Upper lobe of left lung (tissue), 4 donors: Measurements from ENCODE around the gene RHOG.

Experiments
- EP300 ChIP-seq, 4 donors: sonication (generic); formaldehyde crosslinking; IDR thresholded peaks; one replicate each; pipeline ENCODE4 v1.5.1; 2017; ENCODE audit warnings: antibody characterized with exemption in 4 of 4, control low read depth in 2 of 4
- POLR2A ChIP-seq, 4 donors: fragments of 450-650 bp; IDR thresholded peaks; one replicate each; pipeline ENCODE4 v1.5.1; 2016 to 2017; ENCODE audit warnings: antibody characterized with exemption in 4 of 4, mild to moderate bottlenecking in 2 of 4
- POLR2AphosphoS5 ChIP-seq, 2 donors: sonication (generic); formaldehyde crosslinking; IDR thresholded peaks; one replicate each; pipeline ENCODE4 v1.5.1; 2017; ENCODE audit warnings: antibody characterized with exemption in 2 of 2
- TF ChIP-seq, protein P1 (sequence below), 6 experiments: fragments of 450-650 bp in 4 of 6; fragments of 200-600 bp in 2 of 6; sonication (generic) in 2 of 6; IDR thresholded peaks; one replicate each; pipeline ENCODE4 v1.5.1; 2016 to 2019; ENCODE audit warnings: antibody characterized with exemption in 6 of 6

DNA sequence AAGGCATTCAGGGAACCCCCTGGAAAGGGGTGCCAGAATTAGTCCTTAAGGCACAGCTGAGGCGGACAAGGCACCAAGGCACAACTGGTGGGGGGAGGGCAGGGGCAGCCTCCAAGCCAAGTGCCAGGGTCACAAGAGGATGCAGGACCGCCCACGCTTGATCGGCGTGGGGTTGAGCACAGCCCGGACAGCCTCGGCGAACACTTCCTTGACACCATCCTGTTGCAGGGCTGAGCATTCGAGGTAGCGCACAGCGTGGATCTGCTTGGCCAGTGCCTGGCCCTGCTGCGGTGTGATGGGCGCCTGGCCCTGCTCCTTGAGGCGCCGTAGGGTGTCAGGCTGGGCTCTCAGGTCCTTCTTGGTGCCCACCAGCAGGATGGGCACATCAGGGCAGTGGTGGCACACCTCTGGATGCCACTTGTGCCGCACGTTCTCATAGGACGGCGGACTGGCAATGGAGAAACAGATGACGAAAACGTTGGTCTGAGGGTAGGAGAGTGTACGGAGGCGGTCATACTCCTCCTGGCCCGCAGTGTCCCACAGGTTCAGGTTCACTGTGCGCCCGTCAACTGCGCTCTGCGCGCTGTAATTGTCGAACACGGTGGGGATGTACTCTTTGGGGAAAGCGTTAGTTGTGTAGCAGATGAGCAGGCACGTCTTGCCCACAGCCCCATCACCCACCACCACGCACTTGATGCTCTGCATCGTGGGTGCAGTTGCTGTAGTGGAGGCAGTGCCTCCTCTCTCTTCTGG is 13.1 kb downstream of the RHOG start:
- TF ChIP-seq, protein P1, sequence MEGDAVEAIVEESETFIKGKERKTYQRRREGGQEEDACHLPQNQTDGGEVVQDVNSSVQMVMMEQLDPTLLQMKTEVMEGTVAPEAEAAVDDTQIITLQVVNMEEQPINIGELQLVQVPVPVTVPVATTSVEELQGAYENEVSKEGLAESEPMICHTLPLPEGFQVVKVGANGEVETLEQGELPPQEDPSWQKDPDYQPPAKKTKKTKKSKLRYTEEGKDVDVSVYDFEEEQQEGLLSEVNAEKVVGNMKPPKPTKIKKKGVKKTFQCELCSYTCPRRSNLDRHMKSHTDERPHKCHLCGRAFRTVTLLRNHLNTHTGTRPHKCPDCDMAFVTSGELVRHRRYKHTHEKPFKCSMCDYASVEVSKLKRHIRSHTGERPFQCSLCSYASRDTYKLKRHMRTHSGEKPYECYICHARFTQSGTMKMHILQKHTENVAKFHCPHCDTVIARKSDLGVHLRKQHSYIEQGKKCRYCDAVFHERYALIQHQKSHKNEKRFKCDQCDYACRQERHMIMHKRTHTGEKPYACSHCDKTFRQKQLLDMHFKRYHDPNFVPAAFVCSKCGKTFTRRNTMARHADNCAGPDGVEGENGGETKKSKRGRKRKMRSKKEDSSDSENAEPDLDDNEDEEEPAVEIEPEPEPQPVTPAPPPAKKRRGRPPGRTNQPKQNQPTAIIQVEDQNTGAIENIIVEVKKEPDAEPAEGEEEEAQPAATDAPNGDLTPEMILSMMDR (IDR thresholded peaks at IDR 0.05) = no peak
- TF ChIP-seq POLR2A (IDR thresholded peaks at IDR 0.05) (no peak), POLR2AphosphoS5 (IDR thresholded peaks at IDR 0.05) (no peak), EP300 (IDR thresholded peaks at IDR 0.05) (no peak)
